Astrocyte (in vitro differentiated cells and primary cell): Measurements from ENCODE around the gene GCLM. TPM values are rescaled to one million over a fixed set of nuclear protein-coding genes. Genes with fewer than 3 reads are reported as not detected.
"Not testable (repeated sequence)": the region's sequence is repeated elsewhere in the genome, so short reads cannot be mapped to it uniquely, and the experiment has no call there.

Experiments used
- DNase-seq: peaks from one replicate; pipeline ENCODE4 v3.0.0-alpha.2; 2010; ENCODE audit warnings: low read depth
- FAIRE-seq: peaks from 2 replicates; lab custom pipeline; 2011; peaks lifted over from hg19 to GRCh38; lab: Jason Lieb, UNC
- H2AFZ ChIP-seq: 2 replicates; pipeline ENCODE4 v1.6.0; 2012; ENCODE audit warnings: low read depth, low read length, inconsistent platforms
- H3K27ac ChIP-seq: 2 replicates; pipeline ENCODE4 v1.5.1; 2011; ENCODE audit warnings: low read depth, low read length, inconsistent platforms
- H3K27me3 ChIP-seq: 2 replicates; pipeline ENCODE4 v1.6.0; 2011; ENCODE audit warnings: low read length, inconsistent platforms; ENCODE audit not compliant: insufficient read depth
- H3K36me3 ChIP-seq: 2 replicates; pipeline ENCODE4 v1.5.1; 2011; ENCODE audit warnings: low read length, inconsistent platforms; ENCODE audit not compliant: insufficient read depth
- H3K4me1 ChIP-seq: 2 replicates; pipeline ENCODE4 v1.5.1; 2011; ENCODE audit warnings: low read length, inconsistent platforms; ENCODE audit not compliant: insufficient read depth
- H3K4me2 ChIP-seq: 2 replicates; pipeline ENCODE4 v1.6.0; 2012; ENCODE audit warnings: low read length, inconsistent platforms
- H3K4me3 ChIP-seq: 2 replicates; pipeline ENCODE4 v1.5.1; 2011; ENCODE audit warnings: low read depth, mild to moderate bottlenecking, low read length, inconsistent platforms; ENCODE audit not compliant: insufficient read depth
- H3K79me2 ChIP-seq: 2 replicates; pipeline ENCODE4 v1.6.0; 2012; ENCODE audit warnings: mild to moderate bottlenecking, low read length, inconsistent platforms; ENCODE audit not compliant: insufficient read depth
- H3K9ac ChIP-seq: 2 replicates; pipeline ENCODE4 v1.6.0; 2012; ENCODE audit warnings: mild to moderate bottlenecking, low read length, inconsistent platforms
- H3K9me3 ChIP-seq: 2 replicates; pipeline ENCODE4 v1.5.1; 2012; ENCODE audit warnings: low read depth, mild to moderate bottlenecking, low read length, inconsistent platforms; ENCODE audit not compliant: insufficient read depth
- H4K20me1 ChIP-seq: 2 replicates; pipeline ENCODE4 v1.6.0; 2012; ENCODE audit warnings: low read length, inconsistent platforms; ENCODE audit not compliant: insufficient read depth
- H3K27ac Mint-ChIP-seq: one replicate; pipeline ENCODE4 v1.8.0; 2021; ENCODE audit warnings: mild to moderate bottlenecking, mixed read lengths; ENCODE audit not compliant: unreplicated experiment
- H3K27me3 Mint-ChIP-seq: one replicate; pipeline ENCODE4 v1.8.0; 2021; ENCODE audit warnings: low read depth, mixed read lengths; ENCODE audit not compliant: unreplicated experiment
- H3K36me3 Mint-ChIP-seq: one replicate; pipeline ENCODE4 v1.8.0; 2021; ENCODE audit warnings: low read depth, mixed read lengths; ENCODE audit not compliant: unreplicated experiment
- H3K4me1 Mint-ChIP-seq: one replicate; pipeline ENCODE4 v1.8.0; 2021; ENCODE audit warnings: low read depth, mixed read lengths; ENCODE audit not compliant: unreplicated experiment
- H3K4me3 Mint-ChIP-seq: one replicate; pipeline ENCODE4 v1.8.0; 2021; ENCODE audit warnings: mild to moderate bottlenecking, moderate library complexity, mixed read lengths; ENCODE audit not compliant: unreplicated experiment
- H3K9me3 Mint-ChIP-seq: one replicate; pipeline ENCODE4 v1.8.0; 2021; ENCODE audit warnings: mild to moderate bottlenecking, mixed read lengths; ENCODE audit not compliant: unreplicated experiment
- CTCF ChIP-seq: IDR thresholded peaks from 2 replicates; pipeline ENCODE4 v1.5.1; 2011; ENCODE audit warnings: low read depth, mild to moderate bottlenecking, inconsistent platforms, low read length, moderate library complexity; ENCODE audit not compliant: insufficient read depth
- EZH2 ChIP-seq: IDR thresholded peaks from 2 replicates; pipeline ENCODE4 v1.6.1; 2012; ENCODE audit warnings: mild to moderate bottlenecking, low read length, inconsistent platforms; ENCODE audit not compliant: insufficient read depth
- total RNA-seq: library from RNA; stranded (reverse); gene quantifications from 2 replicates; pipeline ENCODE4 v1.2.1, GENCODE V29; 2021

The GCLM gene
- total RNA-seq, 1 donor from 2014 or later: 27.5 TPM

DNA sequence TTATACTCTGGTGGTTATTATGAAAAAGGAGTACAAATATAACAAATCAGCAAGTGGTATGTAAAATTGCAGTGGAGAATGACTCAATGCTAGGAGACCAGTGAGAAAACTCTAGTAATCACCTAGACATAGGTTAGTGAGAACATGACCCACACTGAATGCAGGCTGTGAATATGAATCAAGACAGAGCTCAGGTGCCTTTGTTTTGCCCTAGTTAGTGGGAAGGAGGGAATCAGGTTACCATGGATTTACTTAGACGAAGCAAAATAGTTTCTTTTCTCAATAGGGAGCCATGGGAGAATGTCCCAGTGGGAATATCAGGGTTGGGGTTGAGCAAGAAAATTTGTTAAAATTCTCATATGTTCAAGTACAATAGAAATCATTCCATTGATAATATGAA is 10.6 kb upstream of the GCLM start:
- Mint-ChIP-seq H3K27ac (no peak overlapping the region), H3K9me3 (peaks cover 15% of the 10 kb centered on the region), H3K4me3 (no peak overlapping the region), H3K36me3 (peaks cover 5% of the 10 kb centered on the region), H3K27me3 (peaks cover 2% of the 10 kb centered on the region), H3K4me1 (no peaks in the 10 kb centered on the region)
- Histone ChIP-seq H3K36me3 (no peaks in the 10 kb centered on the region), H3K9me3 (no peaks in the 10 kb centered on the region), H3K9ac (no peak overlapping the region), H2AFZ (no peak overlapping the region), H3K4me3 (no peak overlapping the region), H3K4me1 (no peaks in the 10 kb centered on the region), H3K4me2 (no peak overlapping the region), H3K27ac (no peak overlapping the region), H3K27me3 (no peaks in the 10 kb centered on the region), H4K20me1 (no peaks in the 10 kb centered on the region), H3K79me2 (no peaks in the 10 kb centered on the region)
- FAIRE-seq: no peak
- TF ChIP-seq CTCF (no peak), EZH2 (no peak)
- no peak for DNase-seq

- H3K36me3 Mint-ChIP-seq: peaks cover 5% of the 10 kb centered on the region
- no peak overlapping the region for H3K4me3 Mint-ChIP-seq
- DNase-seq: no peak
- no peak overlapping the region for H3K27ac Mint-ChIP-seq
- H4K20me1 ChIP-seq: no peaks in the 10 kb centered on the region
- H3K27ac ChIP-seq: no peak overlapping the region
- H2AFZ ChIP-seq: no peak overlapping the region
- H3K4me3 ChIP-seq: no peak overlapping the region
- no peak for FAIRE-seq
- peaks cover 18% of the 10 kb centered on the region for H3K9me3 Mint-ChIP-seq
- H3K4me2 ChIP-seq: no peak overlapping the region
- H3K36me3 ChIP-seq: no peaks in the 10 kb centered on the region
- no peaks in the 10 kb centered on the region for H3K27me3 ChIP-seq
- H3K9me3 ChIP-seq: no peaks in the 10 kb centered on the region
- no peaks in the 10 kb centered on the region for H3K79me2 ChIP-seq
- H3K9ac ChIP-seq: no peak overlapping the region
- no peaks in the 10 kb centered on the region for H3K4me1 ChIP-seq
- H3K27me3 Mint-ChIP-seq: peaks cover 7% of the 10 kb centered on the region
- TF ChIP-seq EZH2 (no peak), CTCF (no peak)
- H3K4me1 Mint-ChIP-seq: no peaks in the 10 kb centered on the region
Observed at GRCh38 chr1:93917302-93917701, 8.1 kb upstream of the GCLM start.

DNA sequence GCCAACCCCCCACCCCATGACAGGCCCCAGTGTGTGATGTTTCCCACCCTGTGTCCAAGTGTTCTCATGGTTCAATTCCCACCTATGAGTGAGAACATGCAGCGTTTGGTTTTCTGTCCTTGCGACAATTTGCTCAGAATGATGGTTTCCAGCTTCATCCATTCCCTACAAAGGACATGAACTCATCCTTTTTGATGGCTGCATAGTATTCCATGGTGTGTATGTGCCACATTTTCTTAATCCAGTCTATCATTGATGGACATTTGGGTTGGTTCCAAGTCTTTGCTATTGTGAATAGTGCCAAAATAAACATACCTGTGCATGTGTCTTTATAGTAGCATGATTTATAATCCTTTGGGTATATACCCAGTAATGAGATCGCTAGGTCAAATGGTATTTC is 1.6 kb upstream of the GCLM start:
- Mint-ChIP-seq H3K4me1 (peaks cover 12% of the 10 kb centered on the region), H3K9me3 (peaks cover 12% of the 10 kb centered on the region), H3K27ac (peak overlapping the region; percentile 58)
- not testable (repeated sequence) for H3K27ac ChIP-seq, H3K36me3 ChIP-seq, H2AFZ ChIP-seq, DNase-seq, H3K27me3 ChIP-seq, H3K4me3 ChIP-seq, H3K27me3 Mint-ChIP-seq, FAIRE-seq, H3K4me3 Mint-ChIP-seq, H3K9ac ChIP-seq, H3K4me2 ChIP-seq, H3K36me3 Mint-ChIP-seq, H3K9me3 ChIP-seq
- H3K4me1 ChIP-seq: peaks cover 10% of the 10 kb centered on the region
- peaks cover 31% of the 10 kb centered on the region for H3K79me2 ChIP-seq
- peaks cover 27% of the 10 kb centered on the region for H4K20me1 ChIP-seq
